Measurements from ENCODE around the gene AHCYL1.

Gene AHCYL1

DNA sequence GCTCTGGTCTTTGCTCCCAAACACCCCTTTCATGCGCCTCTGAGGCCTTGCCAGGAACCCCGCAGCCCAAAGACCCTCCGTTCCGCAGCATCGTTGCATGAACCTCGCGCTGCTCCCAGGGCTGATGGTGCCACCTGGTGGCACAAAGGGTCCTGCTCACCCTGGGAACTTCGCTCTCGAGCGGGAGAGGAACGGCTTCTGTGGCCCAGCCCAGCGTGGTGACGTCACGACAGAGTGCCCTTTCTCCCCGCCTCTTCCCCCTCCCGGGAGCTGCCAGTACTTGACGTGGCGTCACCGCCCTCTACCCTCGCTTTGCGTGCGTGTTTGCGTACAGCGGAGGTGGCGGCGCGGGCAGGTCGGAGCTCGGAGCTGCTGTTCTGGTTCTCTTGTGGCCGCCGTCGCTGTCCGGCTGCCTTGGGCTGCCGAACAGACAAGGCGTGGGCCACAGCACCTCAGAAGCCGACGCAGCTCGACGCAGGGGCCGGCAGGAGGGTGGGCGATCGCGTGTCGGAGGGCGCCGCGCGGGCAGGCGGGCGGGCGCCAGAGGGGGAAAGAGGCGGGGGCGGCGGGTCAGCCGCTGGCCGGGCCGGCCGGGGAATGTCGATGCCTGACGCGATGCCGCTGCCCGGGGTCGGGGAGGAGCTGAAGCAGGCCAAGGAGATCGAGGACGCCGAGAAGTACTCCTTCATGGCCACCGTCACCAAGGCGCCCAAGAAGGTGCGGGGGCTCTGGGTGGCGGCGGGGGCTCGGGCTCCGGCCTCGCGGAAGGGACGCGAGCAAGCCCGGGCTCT is at the start of gene AHCYL1:
TSS of gene AHCYL1 (plus strand) at position 310 of the 791 bp plus-strand sequence. CDS start at position 598, 288 bp downstream.
- Histone ChIP-seq H3K27me3 (ENCODE audit: control insufficient read depth, insufficient read depth, low read length) (no peaks in the 10 kb centered on the region), H3K4me1 (peaks cover 20% of the 10 kb centered on the region), H3K36me3 (ENCODE audit: control insufficient read depth, insufficient read depth, low read length) (no peaks in the 10 kb centered on the region), H3K4me3 (ENCODE audit: low read depth, low read length) (peak within 1 kb of the TSS; percentile 93), H3K79me2 (peaks cover 28% of the 10 kb centered on the region), H2AFZ (peak within 1 kb of the TSS; percentile 72), H3K27ac (peak within 1 kb of the TSS; percentile 88), H3K9ac (peak within 1 kb of the TSS; percentile 17), H3K9me3 (ENCODE audit: control insufficient read depth, low read length) (no peaks in the 10 kb centered on the region), H3K4me2 (ENCODE audit: low read length) (peak within 1 kb of the TSS; percentile 80)
- peak; percentile 90 for TF ChIP-seq CTCF (IDR thresholded peaks at IDR 0.05)

GRCh38 chr1:109935451-109935900 is 49.1 kb upstream of the AHCYL1 start:
- Histone ChIP-seq H3K27ac (no peak overlapping the region), H3K9ac (no peak overlapping the region), H3K4me2 (ENCODE audit: low read length) (no peak overlapping the region)

GRCh38 chr1:109937738-109938137 is 46.8 kb upstream of the AHCYL1 start:
- Histone ChIP-seq H3K9me3 (ENCODE audit: control insufficient read depth, low read length) (no peaks in the 10 kb centered on the region), H3K27ac (no peak overlapping the region), H3K79me2 (no peaks in the 10 kb centered on the region), H3K36me3 (ENCODE audit: control insufficient read depth, insufficient read depth, low read length) (no peaks in the 10 kb centered on the region), H3K4me3 (ENCODE audit: low read depth, low read length) (no peak overlapping the region), H3K27me3 (ENCODE audit: control insufficient read depth, insufficient read depth, low read length) (no peaks in the 10 kb centered on the region), H3K9ac (no peak overlapping the region), H3K4me1 (no peaks in the 10 kb centered on the region), H3K4me2 (ENCODE audit: low read length) (no peak overlapping the region), H2AFZ (no peak overlapping the region)
- no peak for TF ChIP-seq CTCF (IDR thresholded peaks at IDR 0.05)

More at GRCh38 chr1:109935451-109935900, 49.1 kb upstream of the AHCYL1 start:
- Histone ChIP-seq H2AFZ (no peak overlapping the region), H3K9me3 (ENCODE audit: control insufficient read depth, low read length) (no peaks in the 10 kb centered on the region), H3K27me3 (ENCODE audit: control insufficient read depth, insufficient read depth, low read length) (no peaks in the 10 kb centered on the region), H3K4me1 (peaks cover 3% of the 10 kb centered on the region), H3K36me3 (ENCODE audit: control insufficient read depth, insufficient read depth, low read length) (no peaks in the 10 kb centered on the region), H3K79me2 (no peaks in the 10 kb centered on the region), H3K4me3 (ENCODE audit: low read depth, low read length) (no peak overlapping the region)
- no peak for TF ChIP-seq CTCF (IDR thresholded peaks at IDR 0.05)

DNA sequence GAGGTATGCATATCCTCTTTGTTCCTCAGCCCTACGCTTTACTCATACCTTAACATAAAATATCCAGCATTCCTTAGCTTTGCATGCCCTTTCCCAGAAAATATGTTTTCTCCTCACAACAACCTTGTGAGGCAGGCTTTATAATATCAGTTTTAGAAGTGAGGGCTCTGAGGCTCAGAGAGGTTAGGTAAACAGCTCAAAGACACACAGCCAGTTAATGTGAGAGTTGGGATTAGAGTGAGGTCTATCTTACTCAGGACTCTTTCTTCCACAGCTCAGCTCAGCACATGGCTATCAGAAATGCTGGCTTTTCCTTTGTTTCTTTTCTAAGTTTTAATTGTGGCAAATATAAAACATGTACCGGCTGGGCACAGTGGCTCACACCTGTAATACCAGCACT is 46.0 kb upstream of the AHCYL1 start:
- Histone ChIP-seq H3K9me3 (ENCODE audit: control insufficient read depth, low read length) (no peaks in the 10 kb centered on the region), H3K27me3 (ENCODE audit: control insufficient read depth, insufficient read depth, low read length) (no peaks in the 10 kb centered on the region), H3K36me3 (ENCODE audit: control insufficient read depth, insufficient read depth, low read length) (no peaks in the 10 kb centered on the region), H3K4me1 (no peaks in the 10 kb centered on the region), H3K9ac (no peak overlapping the region), H3K4me2 (ENCODE audit: low read length) (no peak overlapping the region), H3K4me3 (ENCODE audit: low read depth, low read length) (no peak overlapping the region), H3K79me2 (no peaks in the 10 kb centered on the region), H2AFZ (no peak overlapping the region), H3K27ac (no peak overlapping the region)
- TF ChIP-seq CTCF (IDR thresholded peaks at IDR 0.05), result no peak

GRCh38 chr1:109942434-109942833 is 42.1 kb upstream of the AHCYL1 start:
- no peaks in the 10 kb centered on the region for H3K79me2 ChIP-seq

More at GRCh38 chr1:109942434-109942833, 42.1 kb upstream of the AHCYL1 start:
- Histone ChIP-seq H3K36me3 (ENCODE audit: control insufficient read depth, insufficient read depth, low read length) (no peaks in the 10 kb centered on the region), H3K27me3 (ENCODE audit: control insufficient read depth, insufficient read depth, low read length) (no peaks in the 10 kb centered on the region), H3K4me2 (ENCODE audit: low read length) (no peak overlapping the region), H3K9me3 (ENCODE audit: control insufficient read depth, low read length) (no peaks in the 10 kb centered on the region), H3K27ac (no peak overlapping the region), H3K4me1 (no peaks in the 10 kb centered on the region), H3K9ac (no peak overlapping the region), H2AFZ (no peak overlapping the region), H3K4me3 (ENCODE audit: low read depth, low read length) (no peak overlapping the region)
- no peak for TF ChIP-seq CTCF (IDR thresholded peaks at IDR 0.05)
